Hematopoietic multipotent progenitor cell treated with erythropoietin and hydrocortisone succinate and interleukin-3 and kit ligand, for 6 days (in vitro differentiated cells): ENCODE results near the gene NRP1.

ENCODE experiments used
- DNase-seq: peaks from one replicate; pipeline ENCODE4 v3.0.0-alpha.2; 2015

NRP1 gene

GRCh38 chr10:33288127-33288526 is 46.3 kb downstream of the NRP1 start:
- DNase-seq = no peak

- no peak for DNase-seq
Observed at GRCh38 chr10:33287112-33287511, 47.4 kb downstream of the NRP1 start.

GRCh38 chr10:33286157-33286934 is 48.1 kb downstream of the NRP1 start:
- no peak for DNase-seq

DNA sequence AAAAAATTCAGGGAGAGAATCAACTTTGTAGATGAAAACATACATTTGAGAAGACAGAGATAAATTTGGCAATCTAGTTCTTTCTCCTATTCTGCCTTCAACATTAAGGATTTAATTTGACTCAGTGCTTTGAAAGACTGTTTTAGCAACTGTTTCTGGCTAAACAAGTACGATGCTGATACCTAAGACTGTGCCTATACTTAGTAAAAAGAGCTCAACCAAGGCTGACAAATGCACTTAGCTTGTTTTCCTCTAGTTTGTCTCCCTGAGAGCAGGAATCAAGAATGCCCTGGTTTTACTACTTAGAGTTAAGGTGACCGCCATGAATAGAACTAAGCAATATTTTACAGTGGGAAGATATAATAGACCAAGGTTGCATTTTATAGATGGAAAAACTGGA is 49.5 kb downstream of the NRP1 start:
- DNase-seq = no peak

GRCh38 chr10:33279811-33280602 is 54.5 kb downstream of the NRP1 start:
- no peak for DNase-seq

GRCh38 chr10:33279276-33279675 is 55.2 kb downstream of the NRP1 start:
- DNase-seq = no peak

GRCh38 chr10:33278198-33278597 is 56.3 kb downstream of the NRP1 start:
- DNase-seq = no peak

DNA sequence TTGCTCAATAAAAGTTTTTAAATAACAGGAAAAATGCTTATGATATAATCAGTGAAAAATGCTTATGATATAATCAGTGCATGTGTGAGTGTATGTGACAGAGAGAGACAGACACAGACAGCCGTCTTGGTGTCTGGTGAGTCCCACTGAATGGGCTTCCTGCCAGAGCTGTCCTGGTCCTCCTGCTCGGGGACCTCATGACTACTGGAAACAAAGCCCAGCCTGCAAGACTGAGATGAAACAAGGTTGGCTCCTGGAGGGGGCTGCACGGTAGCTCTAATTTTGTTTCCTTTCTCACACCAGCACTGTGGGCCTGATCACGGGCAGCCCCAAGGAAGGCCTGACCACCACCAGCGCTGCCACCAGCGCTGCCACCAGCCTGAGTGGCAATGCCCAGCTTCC is 57.3 kb downstream of the NRP1 start:
- no peak for DNase-seq

- DNase-seq = no peak
Observed at GRCh38 chr10:33276282-33276923, 58.1 kb downstream of the NRP1 start.

DNA sequence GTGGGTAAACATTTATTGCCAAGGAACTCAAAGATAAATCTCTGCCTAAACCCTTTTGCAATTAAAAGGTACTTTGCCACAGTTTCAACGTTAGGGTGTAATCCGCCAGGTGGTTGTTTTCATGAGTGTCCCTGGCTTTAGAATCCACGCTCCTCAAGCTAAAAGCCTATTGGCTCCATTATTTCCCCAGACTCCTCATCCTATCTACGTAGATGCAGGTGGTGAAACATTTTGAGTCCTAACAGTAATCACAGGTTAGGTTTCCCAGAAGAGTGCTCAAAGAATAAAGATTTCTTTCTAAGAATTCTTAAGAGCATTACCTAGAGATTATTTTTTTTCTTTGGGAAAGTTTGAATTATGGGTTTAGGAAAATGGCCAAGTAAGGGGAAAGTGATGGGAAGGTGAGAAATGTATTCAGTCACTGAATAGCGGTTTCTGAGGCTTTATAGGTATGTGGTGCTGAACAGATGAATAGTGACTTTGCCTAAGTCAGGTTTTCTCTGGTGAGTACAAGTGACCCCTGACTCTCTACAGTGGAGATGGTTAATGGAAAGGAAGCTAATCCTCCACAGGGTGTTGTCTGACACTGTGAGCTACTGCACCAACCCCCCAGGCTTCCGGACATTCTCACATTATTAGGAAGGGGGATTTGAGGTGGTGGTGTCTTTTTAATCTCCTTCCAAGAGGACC is 60.2 kb downstream of the NRP1 start:
- DNase-seq = no peak

DNA sequence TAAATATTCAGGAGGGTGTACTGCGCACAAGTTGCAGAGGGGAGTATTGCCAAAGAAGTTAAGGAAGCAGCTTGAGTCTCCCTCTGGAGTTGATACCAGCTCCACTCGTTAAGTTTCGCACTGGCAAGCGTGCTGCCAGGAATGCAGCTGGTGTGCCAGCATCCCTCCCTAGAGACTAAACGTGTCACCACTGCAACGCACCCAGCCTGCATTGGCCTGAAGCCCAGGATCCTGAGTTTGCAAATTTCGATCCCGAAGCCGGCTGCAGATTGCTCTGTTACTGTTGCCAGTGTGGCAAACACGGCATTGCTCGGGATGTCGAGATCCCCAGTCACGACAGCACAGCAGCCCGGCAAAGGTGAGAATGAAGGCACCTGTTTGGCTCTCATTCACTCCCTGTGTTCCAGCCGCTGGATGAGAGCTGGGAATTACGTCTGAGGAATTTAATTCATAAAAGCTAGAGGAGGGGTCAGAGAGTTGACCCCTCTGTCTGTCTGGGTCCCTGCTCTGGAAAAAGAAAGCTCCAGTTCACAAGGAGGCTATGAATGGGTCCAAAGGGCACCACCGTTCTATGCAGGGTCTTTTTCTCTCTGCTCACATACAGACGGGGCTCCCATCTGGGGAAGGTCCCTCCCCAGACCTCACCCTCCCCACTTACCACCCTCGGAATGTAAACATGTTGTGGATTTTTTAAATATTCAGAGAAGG is 61.0 kb downstream of the NRP1 start:
- peak; percentile 9 for DNase-seq

GRCh38 chr10:33272635-33273034 is 61.8 kb downstream of the NRP1 start:
- DNase-seq = no peak

DNA sequence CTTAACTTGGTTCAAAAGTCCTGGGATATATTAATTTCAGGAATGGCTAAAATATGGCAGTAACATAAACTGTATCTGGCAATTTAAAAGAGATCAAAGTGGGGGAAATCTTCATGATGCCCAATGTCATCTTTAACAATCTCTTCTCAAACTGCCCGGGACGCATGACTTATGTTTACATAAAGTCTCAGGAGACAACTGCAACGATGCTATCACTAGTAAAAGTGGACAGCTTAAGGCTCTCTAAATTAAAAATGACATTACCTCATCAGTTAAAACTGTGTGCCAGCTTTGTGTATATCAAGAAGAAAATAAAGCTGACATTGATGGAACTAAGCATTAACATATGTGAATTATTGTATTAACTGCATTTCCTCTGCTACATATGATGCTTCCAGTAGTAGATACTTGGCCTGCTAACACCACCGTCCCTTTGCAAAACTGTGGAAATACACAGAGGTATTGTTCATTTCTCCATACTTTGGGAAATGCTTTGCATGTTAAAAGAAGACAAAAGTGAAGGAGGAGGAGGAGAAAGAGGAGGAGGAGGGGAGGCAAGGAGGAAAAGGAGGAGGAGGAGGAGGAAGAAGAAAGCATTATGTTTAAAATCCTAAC is 62.4 kb downstream of the NRP1 start:
- no peak for DNase-seq

DNA sequence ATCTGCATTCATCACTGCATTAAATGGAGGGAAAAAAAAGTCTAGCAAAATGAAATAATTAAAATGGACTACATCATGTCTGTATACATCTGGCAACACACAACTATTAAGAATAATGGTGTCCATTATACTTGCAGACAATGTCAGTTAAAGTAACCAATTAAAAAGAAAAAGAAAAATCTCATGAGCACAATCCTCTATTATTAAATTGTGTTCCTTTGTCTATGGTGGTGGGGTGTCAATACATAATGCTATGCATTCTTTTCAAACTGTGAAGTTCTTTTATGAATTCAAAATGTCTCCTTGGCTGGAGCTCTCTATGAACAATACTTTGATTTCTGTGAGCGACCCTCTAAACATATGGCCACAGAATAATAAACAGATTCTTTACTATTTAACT is 63.5 kb downstream of the NRP1 start:
- DNase-seq = no peak

DNA sequence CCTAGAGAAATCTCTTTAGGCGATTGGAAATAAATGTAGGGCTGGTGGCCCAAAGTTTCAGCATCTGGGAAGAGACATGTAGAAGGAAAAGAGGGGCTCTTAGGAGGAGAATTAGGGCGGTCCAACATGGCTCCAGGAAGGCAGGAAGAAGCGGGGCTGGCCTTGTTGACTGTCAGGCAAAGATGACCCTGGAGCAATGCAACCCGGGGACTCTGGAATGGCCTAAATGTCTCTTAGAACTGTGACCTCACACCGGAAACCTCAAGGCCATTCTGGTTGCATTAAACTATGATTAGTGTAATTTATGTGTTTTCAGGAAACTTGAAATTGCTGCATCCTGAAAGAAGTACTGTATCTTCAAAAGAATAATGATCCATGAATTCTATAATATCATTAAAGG is 66.8 kb downstream of the NRP1 start:
- no peak for DNase-seq

- DNase-seq = peak; percentile 5
Observed at GRCh38 chr10:33265621-33266020, 68.8 kb downstream of the NRP1 start.

- no peak for DNase-seq
Observed at GRCh38 chr10:33263453-33263852, 71.0 kb downstream of the NRP1 start.

DNA sequence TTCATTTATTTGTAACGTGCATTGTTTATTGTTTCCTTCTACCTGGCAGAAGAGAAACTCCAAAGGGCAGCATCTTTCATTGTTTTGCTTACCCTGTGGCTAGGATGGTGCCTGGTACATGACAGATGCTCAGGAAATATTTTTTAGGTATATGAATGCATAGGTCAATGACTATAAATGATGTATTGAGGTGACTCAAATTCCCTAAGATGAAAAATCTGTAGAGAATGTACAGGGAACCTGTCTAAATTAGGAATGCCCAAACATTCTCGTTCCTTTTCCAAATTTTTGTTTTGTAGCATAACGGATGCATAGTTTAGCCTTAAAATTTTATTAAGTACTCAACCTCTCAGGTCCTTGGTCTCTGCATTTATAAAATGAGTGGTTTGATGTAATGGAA is 71.6 kb downstream of the NRP1 start:
- DNase-seq = no peak

DNA sequence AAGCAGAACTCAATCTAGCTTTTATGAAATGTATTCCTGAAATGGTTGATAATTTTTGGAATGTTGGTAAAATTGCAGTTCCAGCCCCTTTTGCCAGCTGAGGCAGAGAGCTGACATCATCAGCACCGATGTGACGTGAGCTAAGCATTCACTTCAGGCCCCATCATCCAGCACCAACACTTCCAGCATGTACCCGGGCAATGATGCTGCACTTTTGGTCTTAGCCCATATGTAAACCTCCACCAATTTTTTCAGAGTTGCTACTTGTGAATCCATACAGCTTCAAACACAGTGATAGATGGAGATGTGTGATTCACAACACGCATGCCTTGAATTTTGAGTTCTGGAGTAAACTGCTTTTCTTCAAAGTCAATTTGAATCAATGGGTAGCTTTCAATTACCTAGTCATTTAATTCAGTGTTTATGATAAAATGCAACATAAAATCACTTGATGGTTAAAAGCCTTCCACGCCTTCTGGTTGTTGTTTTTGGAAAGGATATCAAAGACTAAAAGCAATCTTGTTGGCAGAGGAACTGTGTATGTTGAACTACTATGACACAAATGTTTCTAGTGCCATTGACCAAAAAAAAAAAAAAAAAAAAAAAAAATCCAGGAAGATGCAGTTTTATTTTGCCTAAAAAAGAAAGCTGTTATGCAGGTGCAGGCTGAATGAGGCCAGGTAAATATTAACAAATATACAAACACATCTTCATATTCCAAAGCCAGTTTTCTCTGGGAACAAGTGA is 73.9 kb downstream of the NRP1 start:
- no peak for DNase-seq

GRCh38 chr10:33258967-33259366 is 75.5 kb downstream of the NRP1 start:
- no peak for DNase-seq

DNA sequence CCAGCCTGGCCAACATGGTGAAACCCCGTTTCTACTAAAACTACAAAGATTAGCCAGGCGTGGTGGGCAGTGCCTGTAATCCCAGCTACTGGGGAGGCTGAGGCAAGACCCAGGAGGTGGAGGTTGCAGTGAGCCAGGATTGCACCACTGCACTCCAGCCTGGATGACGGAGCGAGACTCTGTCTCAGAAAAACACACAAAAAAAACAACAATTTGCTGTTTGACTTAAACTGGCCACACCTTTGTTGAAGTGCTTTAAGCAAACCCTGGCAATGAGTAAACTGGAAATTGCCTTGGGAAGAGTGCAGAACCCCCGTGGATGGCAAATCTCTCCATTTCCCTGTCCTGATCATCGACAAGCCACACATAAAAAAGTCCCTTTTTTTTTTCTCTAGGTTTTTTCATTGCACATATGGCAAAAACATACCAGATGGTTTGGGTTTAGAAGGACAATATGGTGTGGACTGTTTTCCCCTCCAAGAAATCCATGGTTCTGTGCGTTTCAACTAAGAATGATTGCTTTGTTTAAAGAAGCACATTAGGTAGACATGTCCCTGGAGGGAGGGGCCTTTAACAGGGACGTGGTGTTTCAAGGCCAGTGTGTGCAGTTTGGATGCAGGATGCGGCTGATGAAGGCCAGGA is 76.9 kb downstream of the NRP1 start:
- no peak for DNase-seq
